Ovary (tissue), 9 donors: Measurements from ENCODE around the gene ANO6. TPM values are rescaled to one million over a fixed set of nuclear protein-coding genes. Genes with fewer than 3 reads are reported as not detected.

Experiments used
- DNase-seq, 5 donors: peaks; one replicate each; pipeline ENCODE4 v3.0.0-alpha.2; 2019 to 2020
- H3K27ac ChIP-seq, 2 donors: fragments of 200-600 bp; one replicate each; pipeline versions ENCODE4 v1.5.1 to v1.8.0; 2019 to 2022
- H3K27me3 ChIP-seq: fragments of 200-600 bp; one replicate; pipeline ENCODE4 v1.8.0; 2022
- H3K36me3 ChIP-seq: fragments of 200-600 bp; sonication (generic); one replicate; pipeline ENCODE4 v1.5.1; 2019
- H3K4me1 ChIP-seq: one replicate; pipeline ENCODE4 v1.8.1; 2013; ENCODE audit warnings: mild to moderate bottlenecking, moderate library complexity; ENCODE audit not compliant: insufficient read depth
- H3K4me3 ChIP-seq: fragments of 200-600 bp; sonication (generic); one replicate; pipeline ENCODE4 v1.5.1; 2017
- H3K9me3 ChIP-seq, 2 donors: fragments of 200-600 bp in 1 of 2; sonication (generic) in 1 of 2; one replicate each; pipeline versions ENCODE4 v1.5.1 to v1.8.1; 2013 to 2019; ENCODE audit warnings: mild to moderate bottlenecking in 1 of 2, moderate library complexity in 1 of 2
- EP300 ChIP-seq: sonication (generic); formaldehyde crosslinking; IDR thresholded peaks from one replicate; pipeline ENCODE4 v1.6.1; 2017; ENCODE audit warnings: antibody characterized with exemption
- POLR2A ChIP-seq: fragments of 450-650 bp; IDR thresholded peaks from one replicate; pipeline ENCODE4 v1.6.1; 2017; ENCODE audit warnings: antibody characterized with exemption, mild to moderate bottlenecking, moderate library complexity
- whole genome bisulfite sequencing, 3 donors: extraction: QIAGEN DNeasy Blood & Tissue Kit in 1 of 3; methylation state at CpG; one replicate each; pipeline versions ENCODE4 v1.1.5 to v1.1.7; 2013 to 2017; 5-methylcytosine and 5-hydroxymethylcytosine counted together
- intact Hi-C, 4 donors: fragments of 100-400 bp; cut with DNase I; formaldehyde crosslinking; loops; one replicate each; pipeline versions ENCODE4 v1.11.0 to v1.15.1; 2022 to 2023
- polyA plus RNA-seq, 2 donors: library from polyadenylated mRNA; stranded (reverse); fragments of 200-250 nt in 1 of 2; fragments of 350-450 nt in 1 of 2; fragmentation: Illumina TruSeq in 1 of 2; extraction: RNeasy Lipid Tissue Mini Kit (QIAGEN cat#74804) in 1 of 2; gene quantifications; one replicate each; pipeline ENCODE4 v1.2.3, GENCODE V29; 2013 to 2014
- total RNA-seq, 7 donors: library from RNA; depleted of rRNA in 2 of 7; stranded (reverse); fragments of >200 nt in 2 of 7; fragmentation: NEBNext Ultra II Directional in 3 of 7; extraction: Animal tissue kit (Norgen Biotek cat#: 25700) in 3 of 7; gene quantifications; one replicate each; pipeline versions ENCODE4 v1.1.0 to v1.2.4, GENCODE V29; 2016 to 2023
- TF ChIP-seq, protein P1 (sequence below), 3 donors: fragments of 450-650 bp in 2 of 3; fragments of 200-600 bp in 1 of 3; IDR thresholded peaks; one replicate each; pipeline versions ENCODE4 v1.5.1 to v1.8.0; 2016 to 2022; ENCODE audit warnings: antibody characterized with exemption in 3 of 3, mild to moderate bottlenecking in 1 of 3
- donor health status: DM: no; HTN: no; CAD: no; lungs with moderate emphysema.
- donor health status: DM: no; HTN: no; CAD: no.
- donor health status: Bipolar disorder and iron deficiency.
- donor health status: DM: yes; HTN: yes; CAD: no.
- donor health status: DM: no; HTN: no; CAD: no.
- donor health status: DM: yes; HTN: yes; CAD: no.

ANO6 gene
- total and polyA plus RNA-seq, 9 donors: 38.8 to 88.5 (median 63.2) TPM

DNA sequence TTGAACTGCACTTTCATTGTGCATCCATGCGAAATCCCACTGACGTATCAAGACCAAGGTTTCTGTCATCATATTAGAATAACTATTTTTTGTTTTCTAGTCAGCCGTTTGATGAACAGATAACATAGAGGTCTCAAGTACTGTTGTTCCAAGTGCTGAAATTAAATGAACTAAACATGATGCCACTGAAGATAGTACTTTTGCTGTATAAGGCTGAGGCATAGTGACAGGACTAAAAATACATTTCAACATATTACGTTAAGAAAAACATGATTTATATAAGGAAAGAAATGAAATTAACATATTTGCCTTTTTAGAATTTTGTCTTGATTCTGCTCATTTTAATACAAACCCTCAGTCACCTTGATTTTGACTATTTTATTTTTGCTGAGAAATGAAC, 82.2 kb downstream of the ANO6 start:
- no peaks in the 10 kb centered on the region for H3K27me3 ChIP-seq
- intact Hi-C loops: no loop called here
- no peak for TF ChIP-seq EP300
- no peak for TF ChIP-seq POLR2A
- TF ChIP-seq, protein P1, sequence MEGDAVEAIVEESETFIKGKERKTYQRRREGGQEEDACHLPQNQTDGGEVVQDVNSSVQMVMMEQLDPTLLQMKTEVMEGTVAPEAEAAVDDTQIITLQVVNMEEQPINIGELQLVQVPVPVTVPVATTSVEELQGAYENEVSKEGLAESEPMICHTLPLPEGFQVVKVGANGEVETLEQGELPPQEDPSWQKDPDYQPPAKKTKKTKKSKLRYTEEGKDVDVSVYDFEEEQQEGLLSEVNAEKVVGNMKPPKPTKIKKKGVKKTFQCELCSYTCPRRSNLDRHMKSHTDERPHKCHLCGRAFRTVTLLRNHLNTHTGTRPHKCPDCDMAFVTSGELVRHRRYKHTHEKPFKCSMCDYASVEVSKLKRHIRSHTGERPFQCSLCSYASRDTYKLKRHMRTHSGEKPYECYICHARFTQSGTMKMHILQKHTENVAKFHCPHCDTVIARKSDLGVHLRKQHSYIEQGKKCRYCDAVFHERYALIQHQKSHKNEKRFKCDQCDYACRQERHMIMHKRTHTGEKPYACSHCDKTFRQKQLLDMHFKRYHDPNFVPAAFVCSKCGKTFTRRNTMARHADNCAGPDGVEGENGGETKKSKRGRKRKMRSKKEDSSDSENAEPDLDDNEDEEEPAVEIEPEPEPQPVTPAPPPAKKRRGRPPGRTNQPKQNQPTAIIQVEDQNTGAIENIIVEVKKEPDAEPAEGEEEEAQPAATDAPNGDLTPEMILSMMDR (IDR thresholded peaks at IDR 0.05): no peak
- H3K9me3 ChIP-seq: no peaks in the 10 kb centered on the region
- H3K27ac ChIP-seq: no peak overlapping the region
- no peaks in the 10 kb centered on the region for H3K36me3 ChIP-seq
- no peak overlapping the region for H3K4me3 ChIP-seq
- WGBS, 3 donors: 81 to 85% (median 82%) methylated on average over 4 of the region's 4 CpGs
- DNase-seq: no peak
- H3K4me1 ChIP-seq: peaks cover 3% of the 10 kb centered on the region

DNA sequence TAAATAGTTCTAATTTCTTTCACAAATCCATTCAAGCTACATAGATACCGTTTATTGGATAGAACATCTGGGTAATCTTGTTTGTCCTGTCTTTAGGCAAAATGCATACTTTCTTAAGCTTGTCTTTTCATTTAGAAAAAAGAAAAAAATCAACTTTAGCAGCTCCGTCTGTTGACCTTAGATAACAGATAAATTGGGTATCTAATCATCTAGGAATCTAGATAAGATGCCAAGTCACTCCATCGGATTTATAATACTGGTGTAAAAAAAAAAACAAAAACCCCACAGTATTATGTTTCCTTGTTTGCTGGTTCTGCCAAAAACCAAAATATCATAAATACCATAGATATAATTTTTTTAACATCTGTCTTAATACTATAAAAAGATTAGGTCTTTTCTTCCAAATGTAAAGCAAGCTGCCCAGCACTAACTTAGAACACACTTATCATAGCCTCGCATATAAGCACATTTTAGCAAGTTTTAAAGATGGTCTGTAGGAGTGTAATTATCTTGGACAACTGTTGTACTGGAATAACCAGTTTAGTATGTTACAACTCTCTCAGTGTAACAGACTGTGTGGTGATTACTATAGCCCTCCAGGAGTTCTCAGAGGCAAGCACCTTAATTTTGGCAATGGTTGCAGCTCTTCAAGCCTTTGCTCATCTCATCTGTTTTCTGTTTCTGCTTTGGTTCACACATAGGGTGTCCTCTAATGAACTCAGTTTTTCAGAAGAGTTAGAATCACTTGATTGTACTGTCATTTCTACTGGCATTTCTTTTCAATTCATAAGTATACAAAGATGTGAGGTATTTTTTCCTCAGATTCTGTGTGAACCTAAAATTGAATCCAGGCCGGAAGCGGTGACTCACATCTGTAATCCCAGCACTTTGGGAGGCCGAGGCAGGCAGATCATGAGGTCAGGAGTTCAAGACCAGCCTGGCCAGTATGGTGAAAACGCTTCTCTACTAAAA, 83.1 kb downstream of the ANO6 start:
- Histone ChIP-seq H3K4me1 (peaks cover 7% of the 10 kb centered on the region), H3K27me3 (no peaks in the 10 kb centered on the region), H3K36me3 (no peaks in the 10 kb centered on the region), H3K27ac (no peak overlapping the region), H3K4me3 (no peak overlapping the region), H3K9me3 (no peaks in the 10 kb centered on the region)
- peak in 1 of 5 donors; percentile 34 for DNase-seq
- intact Hi-C loops: no loop called here
- 31 to 43% (median 32%) methylated on average over 8 of the region's 8 CpGs for WGBS, 3 donors
- TF ChIP-seq POLR2A (no peak), EP300 (no peak)
- TF ChIP-seq, protein P1 (IDR thresholded peaks at IDR 0.05): no peak

DNA sequence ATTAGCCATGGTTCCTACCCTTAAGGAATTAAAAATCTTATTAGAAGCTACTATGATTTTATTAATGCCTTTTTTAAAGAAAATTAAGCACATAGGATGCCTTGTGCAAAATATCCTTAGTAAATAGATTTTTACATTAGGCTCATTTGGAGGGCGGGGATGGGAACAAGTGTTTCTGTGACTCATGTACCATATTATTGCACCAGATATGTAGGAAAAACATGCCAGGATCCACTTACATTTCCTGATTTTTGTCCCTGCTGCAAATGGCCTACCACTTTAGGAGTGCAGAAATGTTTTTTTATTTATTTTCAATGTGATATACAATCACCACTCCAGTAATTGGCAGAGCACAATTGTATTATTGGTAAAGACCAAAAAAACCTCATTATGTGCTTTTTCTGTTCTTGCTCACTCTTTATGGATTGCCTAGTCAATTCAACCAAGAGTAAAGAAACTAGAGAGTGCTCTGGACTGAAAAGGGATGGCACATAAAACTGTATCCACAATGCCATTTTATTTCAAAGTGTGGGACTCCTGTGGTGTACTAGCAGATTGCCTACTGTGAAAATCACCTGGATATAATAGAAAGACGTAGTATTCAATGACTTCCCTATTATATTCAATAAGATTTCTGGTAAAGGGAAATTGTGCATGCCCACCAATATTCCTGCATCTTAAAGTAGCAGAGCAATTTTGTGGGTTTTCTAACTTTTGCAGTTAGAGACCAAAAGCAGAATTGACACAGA, 86.9 kb downstream of the ANO6 start:
- no peak overlapping the region for H3K4me3 ChIP-seq
- no peak overlapping the region for H3K27ac ChIP-seq
- DNase-seq: no peak
- intact Hi-C loops: loop anchor here in 2 of 4 donors (10.0 kb wide), 1 partner anchor 52 kb away; no protein-coding TSS in a partner anchor
- WGBS, 3 donors: 96 to 100% (median 98%) methylated on average over 2 of the region's 2 CpGs
- H3K4me1 ChIP-seq: peaks cover 15% of the 10 kb centered on the region
- no peaks in the 10 kb centered on the region for H3K27me3 ChIP-seq
- H3K9me3 ChIP-seq: no peaks in the 10 kb centered on the region
- TF ChIP-seq, protein P1 (IDR thresholded peaks at IDR 0.05): no peak
- TF ChIP-seq POLR2A (no peak), EP300 (no peak)
- H3K36me3 ChIP-seq: no peaks in the 10 kb centered on the region

DNA sequence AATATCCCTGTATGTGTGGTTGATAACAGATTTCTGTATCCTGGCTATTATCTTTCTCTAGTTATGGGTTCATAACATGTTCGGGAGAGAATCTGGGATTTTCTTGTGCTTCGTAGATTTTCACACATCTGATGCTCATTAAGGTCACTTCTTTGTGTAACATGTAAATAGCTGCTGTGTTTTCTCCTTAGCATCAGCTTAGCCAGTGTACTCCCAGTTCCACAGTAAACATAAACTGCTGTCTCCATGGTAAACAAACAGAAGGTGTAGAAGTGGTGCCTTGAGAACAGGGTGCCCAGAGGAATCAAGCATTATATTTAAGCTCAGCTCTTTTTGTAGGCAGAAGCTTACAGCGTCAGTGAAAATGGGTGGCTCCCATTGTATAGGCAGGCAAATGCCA, 88.0 kb downstream of the ANO6 start:
- WGBS, 3 donors: 68 to 80% (median 74%) methylated on average over 3 of the region's 3 CpGs
- H3K27ac ChIP-seq: peak overlapping the region in 1 of 2 donors; percentile 16
- TF ChIP-seq, protein P1 (IDR thresholded peaks at IDR 0.05): no peak
- TF ChIP-seq POLR2A (no peak), EP300 (no peak)
- H3K4me1 ChIP-seq: peaks cover 19% of the 10 kb centered on the region
- intact Hi-C loops: loop anchor here in 2 of 4 donors (10.0 kb wide), 1 partner anchor 51 kb away; no protein-coding TSS in a partner anchor
- no peak for DNase-seq
- no peaks in the 10 kb centered on the region for H3K27me3 ChIP-seq
- H3K4me3 ChIP-seq: no peak overlapping the region
- no peaks in the 10 kb centered on the region for H3K9me3 ChIP-seq
- no peaks in the 10 kb centered on the region for H3K36me3 ChIP-seq
